Suprapubic skin (tissue), 4 donors: ENCODE data around the gene ZMAT5.

ENCODE experiments used
- EP300 ChIP-seq: sonication (generic); formaldehyde crosslinking; IDR thresholded peaks from one replicate; pipeline ENCODE4 v1.6.1; 2017; ENCODE audit warnings: antibody characterized with exemption
- POLR2A ChIP-seq, 2 donors: fragments of 450-650 bp; IDR thresholded peaks; one replicate each; pipeline ENCODE4 v1.6.1; 2017; ENCODE audit warnings: antibody characterized with exemption in 2 of 2, mild to moderate bottlenecking in 2 of 2, moderate library complexity in 2 of 2
- POLR2AphosphoS5 ChIP-seq, 3 donors: sonication (generic); formaldehyde crosslinking; IDR thresholded peaks; one replicate each; pipeline ENCODE4 v1.6.1; 2017; ENCODE audit warnings: antibody characterized with exemption in 3 of 3
- TF ChIP-seq, protein P1 (sequence below), 2 donors: fragments of 200-600 bp in 1 of 2; fragments of 450-650 bp in 1 of 2; sonication (generic) in 1 of 2; IDR thresholded peaks; one replicate each; pipeline ENCODE4 v1.5.1; 2016 to 2019; ENCODE audit warnings: antibody characterized with exemption in 2 of 2, mild to moderate bottlenecking in 1 of 2, moderate library complexity in 1 of 2

DNA sequence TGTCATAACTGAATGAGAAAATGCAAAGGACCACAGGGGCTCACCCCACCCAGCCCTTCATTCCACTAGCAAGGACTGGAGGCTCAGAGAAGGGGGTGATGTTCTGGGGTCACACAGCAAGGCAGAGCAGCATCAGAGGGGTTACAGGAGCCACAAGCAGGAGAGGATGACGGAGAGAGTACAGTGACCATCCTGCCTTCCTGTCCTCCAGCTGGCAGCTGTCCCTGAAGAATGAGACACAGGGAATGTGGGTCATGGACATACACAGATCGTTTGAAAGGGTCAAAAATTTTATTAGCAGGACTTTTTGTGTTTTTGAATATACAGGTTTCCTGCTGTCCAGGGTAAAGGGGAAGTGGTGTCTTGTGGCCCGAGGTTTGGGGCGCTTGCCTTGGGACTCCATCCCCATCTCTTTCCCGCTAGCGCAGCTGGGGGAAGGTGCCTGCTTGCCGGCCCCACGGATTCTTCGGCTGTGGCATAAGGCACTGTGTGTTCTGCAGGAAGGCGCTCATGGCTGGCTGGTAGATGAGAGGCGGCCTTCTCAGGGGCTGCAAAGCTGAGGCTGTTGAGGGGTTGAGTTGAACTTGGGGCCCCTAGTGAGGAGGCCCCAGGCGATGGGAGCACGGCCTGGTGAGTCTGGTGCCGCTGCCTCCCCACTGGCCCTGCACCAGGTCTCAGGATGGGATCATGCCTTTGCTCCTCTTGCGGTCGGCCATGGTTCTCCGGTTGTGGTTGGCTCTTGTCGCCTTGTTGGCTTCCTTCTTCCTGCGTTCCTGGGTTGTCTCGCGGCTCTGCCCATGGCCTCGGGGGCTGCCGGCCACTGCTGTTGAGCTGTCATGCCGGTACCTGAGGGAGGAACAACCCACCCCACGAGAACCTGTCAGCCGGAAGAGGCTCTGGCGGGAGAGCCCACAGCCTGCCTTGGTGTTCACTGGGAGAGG is 21.8 kb upstream of the ZMAT5 start:
- TF ChIP-seq, protein P1, sequence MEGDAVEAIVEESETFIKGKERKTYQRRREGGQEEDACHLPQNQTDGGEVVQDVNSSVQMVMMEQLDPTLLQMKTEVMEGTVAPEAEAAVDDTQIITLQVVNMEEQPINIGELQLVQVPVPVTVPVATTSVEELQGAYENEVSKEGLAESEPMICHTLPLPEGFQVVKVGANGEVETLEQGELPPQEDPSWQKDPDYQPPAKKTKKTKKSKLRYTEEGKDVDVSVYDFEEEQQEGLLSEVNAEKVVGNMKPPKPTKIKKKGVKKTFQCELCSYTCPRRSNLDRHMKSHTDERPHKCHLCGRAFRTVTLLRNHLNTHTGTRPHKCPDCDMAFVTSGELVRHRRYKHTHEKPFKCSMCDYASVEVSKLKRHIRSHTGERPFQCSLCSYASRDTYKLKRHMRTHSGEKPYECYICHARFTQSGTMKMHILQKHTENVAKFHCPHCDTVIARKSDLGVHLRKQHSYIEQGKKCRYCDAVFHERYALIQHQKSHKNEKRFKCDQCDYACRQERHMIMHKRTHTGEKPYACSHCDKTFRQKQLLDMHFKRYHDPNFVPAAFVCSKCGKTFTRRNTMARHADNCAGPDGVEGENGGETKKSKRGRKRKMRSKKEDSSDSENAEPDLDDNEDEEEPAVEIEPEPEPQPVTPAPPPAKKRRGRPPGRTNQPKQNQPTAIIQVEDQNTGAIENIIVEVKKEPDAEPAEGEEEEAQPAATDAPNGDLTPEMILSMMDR (IDR thresholded peaks at IDR 0.05): no peak
- TF ChIP-seq EP300 (no peak), POLR2AphosphoS5 (IDR thresholded peaks at IDR 0.05) (no peak), POLR2A (IDR thresholded peaks at IDR 0.05) (no peak)
